MCF 10A (cell line): Measurements from ENCODE around the gene AJAP1. TPM values are rescaled to one million over a fixed set of nuclear protein-coding genes. Genes with fewer than 3 reads are reported as not detected.

ENCODE experiments used
- BruUV-seq: library from RNA; stranded (reverse); fragments of 400-500 nt; replicated peaks from 2 replicates; lab custom pipeline; 2021; lab: Mats Ljungman, UMichigan
- CTCF ChIA-PET: fragments of 300-600 bp; sonication (Branson Sonifier 250); formaldehyde crosslinking; extraction: SDS; loops from one replicate; lab custom pipeline; 2021; ENCODE audit warnings: antibody characterized with exemption, inconsistent platforms; lab: Yijun Ruan, JAX
- POLR2A ChIA-PET: fragments of 300-600, 350-650 bp; sonication (Branson Sonifier 250); formaldehyde crosslinking; extraction: SDS; loops from one replicate; lab custom pipeline; 2020; ENCODE audit warnings: antibody characterized with exemption, inconsistent platforms; lab: Yijun Ruan, JAX
- DNase-seq: peaks from one replicate; pipeline ENCODE4 v3.0.0-alpha.2; 2018; ENCODE audit not compliant: unreplicated experiment
- H3K27ac Mint-ChIP-seq: one replicate; pipeline ENCODE4 v1.8.0; 2022; ENCODE audit warnings: mild to moderate bottlenecking, low read depth, mixed read lengths; ENCODE audit not compliant: unreplicated experiment
- H3K27me3 Mint-ChIP-seq: one replicate; pipeline ENCODE4 v1.8.0; 2022; ENCODE audit warnings: mixed read lengths; ENCODE audit not compliant: insufficient read depth, unreplicated experiment
- H3K36me3 Mint-ChIP-seq: one replicate; pipeline ENCODE4 v1.8.0; 2022; ENCODE audit warnings: mild to moderate bottlenecking, moderate library complexity, mixed read lengths; ENCODE audit not compliant: insufficient read depth, unreplicated experiment
- H3K4me1 Mint-ChIP-seq: one replicate; pipeline ENCODE4 v1.8.0; 2022; ENCODE audit warnings: mixed read lengths; ENCODE audit not compliant: insufficient read depth, unreplicated experiment
- H3K4me3 Mint-ChIP-seq: one replicate; pipeline ENCODE4 v1.8.0; 2022; ENCODE audit warnings: mild to moderate bottlenecking, moderate library complexity, mixed read lengths; ENCODE audit not compliant: unreplicated experiment
- H3K9me3 Mint-ChIP-seq: one replicate; pipeline ENCODE4 v1.8.0; 2022; ENCODE audit warnings: mixed read lengths; ENCODE audit not compliant: unreplicated experiment
- intact Hi-C: fragments of 100-400 bp; cut with micrococcal nuclease; formaldehyde crosslinking; loops from 2 replicates; pipeline ENCODE4 v1.14.1; 2022
- total RNA-seq: library from RNA; stranded (reverse); gene quantifications from 2 replicates; pipeline ENCODE4 v1.2.3, GENCODE V29; 2022
- TF ChIP-seq, protein P1 (sequence below): fragments of 200-600 bp; IDR thresholded peaks from one replicate; pipeline ENCODE4 v1.8.0; 2022; ENCODE audit warnings: antibody characterized with exemption, mild to moderate bottlenecking; ENCODE audit not compliant: unreplicated experiment

The AJAP1 gene
- total RNA-seq, 1 experiment from 2014 or later: not detected

DNA sequence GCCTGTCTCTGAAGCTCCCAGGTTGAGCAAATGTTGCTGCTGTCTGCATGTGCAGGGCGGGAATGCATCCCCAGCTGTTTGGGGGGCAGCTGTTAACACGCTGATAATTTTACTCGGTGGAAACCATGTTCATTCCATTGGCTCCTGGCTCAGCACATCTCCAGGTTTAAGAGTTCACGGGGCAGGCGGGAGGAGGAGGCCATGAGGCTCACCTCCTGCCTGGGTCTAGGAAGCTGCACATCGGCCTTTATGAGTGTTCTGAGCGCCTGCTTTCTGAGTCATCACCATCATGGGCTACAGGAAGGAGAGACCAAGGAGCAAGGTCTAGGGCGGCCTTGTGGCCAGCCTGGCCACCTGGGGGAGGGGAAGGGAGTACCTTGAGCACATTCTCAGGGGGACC lies 29.7 kb downstream of the AJAP1 start:
- POLR2A ChIA-PET: no interaction called here
- H3K27me3 Mint-ChIP-seq: no peaks in the 10 kb centered on the region
- CTCF ChIA-PET: no interaction called here
- no peaks in the 10 kb centered on the region for H3K4me1 Mint-ChIP-seq
- no TSS peak for BruUV-seq
- no peaks in the 10 kb centered on the region for H3K9me3 Mint-ChIP-seq
- H3K4me3 Mint-ChIP-seq: no peak overlapping the region
- DNase-seq: no peak
- H3K27ac Mint-ChIP-seq: no peak overlapping the region
- intact Hi-C loops: no loop called here
- no peaks in the 10 kb centered on the region for H3K36me3 Mint-ChIP-seq
- TF ChIP-seq, protein P1, sequence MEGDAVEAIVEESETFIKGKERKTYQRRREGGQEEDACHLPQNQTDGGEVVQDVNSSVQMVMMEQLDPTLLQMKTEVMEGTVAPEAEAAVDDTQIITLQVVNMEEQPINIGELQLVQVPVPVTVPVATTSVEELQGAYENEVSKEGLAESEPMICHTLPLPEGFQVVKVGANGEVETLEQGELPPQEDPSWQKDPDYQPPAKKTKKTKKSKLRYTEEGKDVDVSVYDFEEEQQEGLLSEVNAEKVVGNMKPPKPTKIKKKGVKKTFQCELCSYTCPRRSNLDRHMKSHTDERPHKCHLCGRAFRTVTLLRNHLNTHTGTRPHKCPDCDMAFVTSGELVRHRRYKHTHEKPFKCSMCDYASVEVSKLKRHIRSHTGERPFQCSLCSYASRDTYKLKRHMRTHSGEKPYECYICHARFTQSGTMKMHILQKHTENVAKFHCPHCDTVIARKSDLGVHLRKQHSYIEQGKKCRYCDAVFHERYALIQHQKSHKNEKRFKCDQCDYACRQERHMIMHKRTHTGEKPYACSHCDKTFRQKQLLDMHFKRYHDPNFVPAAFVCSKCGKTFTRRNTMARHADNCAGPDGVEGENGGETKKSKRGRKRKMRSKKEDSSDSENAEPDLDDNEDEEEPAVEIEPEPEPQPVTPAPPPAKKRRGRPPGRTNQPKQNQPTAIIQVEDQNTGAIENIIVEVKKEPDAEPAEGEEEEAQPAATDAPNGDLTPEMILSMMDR: no peak

DNA sequence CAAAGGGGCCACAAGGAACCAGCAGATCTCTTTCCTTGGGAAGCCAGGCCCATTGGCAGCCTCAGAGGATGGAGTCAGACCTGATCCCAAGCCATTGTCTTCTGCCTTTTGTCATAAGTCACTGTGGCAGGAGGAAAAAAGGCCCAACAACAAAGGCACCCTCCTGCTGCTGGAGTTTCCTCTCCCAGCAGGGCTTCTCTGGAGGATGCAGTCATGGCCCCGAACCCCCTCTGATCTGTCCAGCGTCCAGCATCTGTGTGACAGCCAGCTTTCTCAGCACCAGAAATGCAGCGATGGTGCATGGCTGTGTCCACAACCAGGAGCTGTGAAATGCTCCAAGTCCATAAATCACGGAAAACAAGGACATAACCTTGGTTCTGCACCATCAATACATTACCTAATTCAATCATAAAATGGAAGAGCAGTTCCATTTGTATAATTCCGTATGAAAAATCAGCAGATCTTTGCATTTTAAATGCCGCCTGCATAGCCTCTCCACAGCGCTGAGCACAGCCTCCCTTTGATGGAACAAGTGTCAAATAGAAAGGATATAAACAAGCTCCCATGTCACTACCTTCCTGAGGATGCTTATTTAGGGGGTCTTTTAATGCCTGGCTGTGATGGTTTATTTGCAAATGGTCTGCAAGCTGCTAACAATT lies 30.6 kb downstream of the AJAP1 start:
- Mint-ChIP-seq H3K9me3 (no peaks in the 10 kb centered on the region), H3K36me3 (no peaks in the 10 kb centered on the region), H3K27me3 (no peaks in the 10 kb centered on the region), H3K4me1 (no peaks in the 10 kb centered on the region), H3K27ac (no peak overlapping the region), H3K4me3 (no peak overlapping the region)
- no peak for DNase-seq
- TF ChIP-seq, protein P1: no peak
- POLR2A ChIA-PET: no interaction called here
- CTCF ChIA-PET: no interaction called here
- intact Hi-C loops: no loop called here
- BruUV-seq: no TSS peak

DNA sequence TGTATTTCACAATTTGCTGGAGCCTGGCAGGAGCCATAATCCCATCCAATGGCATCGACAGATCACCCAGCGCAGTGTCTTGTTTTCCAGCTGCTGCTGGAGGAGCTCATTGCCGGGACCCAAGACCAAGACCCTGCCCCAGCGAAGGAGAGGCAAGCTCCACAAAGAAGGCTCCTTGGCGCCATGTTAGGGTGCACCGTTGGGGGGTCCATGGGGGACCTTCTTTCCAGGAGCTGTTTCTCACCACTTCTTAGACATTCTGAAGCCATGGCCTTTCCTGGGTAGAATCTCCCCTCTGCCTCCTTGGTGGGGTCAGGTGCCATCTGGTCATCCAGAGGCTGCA lies 31.1 kb downstream of the AJAP1 start:
- ChIA-PET CTCF (no interaction called here), POLR2A (no interaction called here)
- Mint-ChIP-seq H3K4me1 (no peaks in the 10 kb centered on the region), H3K4me3 (no peak overlapping the region), H3K9me3 (no peaks in the 10 kb centered on the region), H3K27me3 (no peaks in the 10 kb centered on the region), H3K27ac (no peak overlapping the region), H3K36me3 (no peaks in the 10 kb centered on the region)
- intact Hi-C loops: no loop called here
- DNase-seq: no peak
- BruUV-seq: no TSS peak
- TF ChIP-seq, protein P1: no peak

DNA sequence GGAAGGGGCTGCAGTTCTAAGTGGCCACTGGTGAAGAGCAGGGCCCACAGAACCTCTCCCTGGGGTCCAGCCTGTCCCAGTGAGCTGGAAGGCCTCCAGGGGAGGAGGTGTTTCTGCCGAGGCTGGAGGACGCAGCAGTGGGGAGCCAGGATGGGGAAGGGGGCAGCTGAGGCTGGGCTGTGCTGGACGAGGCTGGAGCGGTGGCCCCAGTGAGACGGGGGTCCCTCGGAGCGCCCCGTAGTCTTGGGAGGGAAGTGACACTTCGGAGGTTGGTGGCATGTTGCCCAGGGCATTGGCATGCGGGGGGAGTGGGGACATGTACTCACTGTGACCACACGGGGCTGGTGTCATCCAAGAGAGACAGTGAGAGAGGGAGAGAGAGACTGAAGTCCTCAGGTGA lies 33.5 kb downstream of the AJAP1 start:
- CTCF ChIA-PET: no interaction called here
- POLR2A ChIA-PET: interaction anchor here (0.7 kb wide), 1 partner anchor 619 kb away, joined by 4 read pairs; no protein-coding TSS in a partner anchor
- no TSS peak for BruUV-seq

More for the DNA sequence above, 33.5 kb downstream of the AJAP1 start:
- no peaks in the 10 kb centered on the region for H3K36me3 Mint-ChIP-seq
- H3K9me3 Mint-ChIP-seq: no peaks in the 10 kb centered on the region
- H3K4me3 Mint-ChIP-seq: no peak overlapping the region
- TF ChIP-seq, protein P1: no peak
- H3K4me1 Mint-ChIP-seq: no peaks in the 10 kb centered on the region
- intact Hi-C loops: no loop called here
- no peak for DNase-seq
- no peaks in the 10 kb centered on the region for H3K27me3 Mint-ChIP-seq
- no peak overlapping the region for H3K27ac Mint-ChIP-seq
